Mammary epithelial cell (primary cell): ENCODE data around the gene CDKN2B.

ENCODE experiments used
- CTCF ChIP-seq, 2 donors: IDR thresholded peaks in 1 of 2; conservative IDR thresholded peaks in 1 of 2; 2 replicates each; pipeline ENCODE4 v1.5.1; 2011 to 2012; ENCODE audit warnings: inconsistent platforms in 2 of 2, low read length in 2 of 2, mild to moderate bottlenecking in 2 of 2, control low read depth in 1 of 2, low read depth in 1 of 2; ENCODE audit not compliant: insufficient read depth in 1 of 2; ENCODE audit errors: extremely low read depth in 1 of 2
- EZH2 ChIP-seq: IDR thresholded peaks from 2 replicates; pipeline ENCODE4 v1.6.1; 2012; ENCODE audit warnings: low read length, inconsistent platforms, borderline replicate concordance

- TF ChIP-seq CTCF (conservative IDR thresholded peaks at IDR 0.05 in 1 of 2, IDR thresholded peaks at IDR 0.05 in 1 of 2; ENCODE audit: extremely low read depth in 1 of 2, insufficient read depth in 1 of 2, low read depth in 1 of 2, low read length in 2 of 2) (no peak), EZH2 (no peak)
Observed at GRCh38 chr9:22029231-22029630, 20.1 kb upstream of the CDKN2B start.
